GM12878 (cell line): Measurements from ENCODE around the gene ICE2. TPM values are rescaled to one million over a fixed set of nuclear protein-coding genes. Genes with fewer than 3 reads are reported as not detected.

ENCODE experiments used
- BHLHE40 ChIP-seq, 2 experiments: fragments of 450-650 bp in 1 of 2; IDR thresholded peaks; 2 replicates each; pipeline ENCODE4 v1.6.1; 2011 to 2017; ENCODE audit warnings: low read depth in 2 of 2, borderline replicate concordance in 1 of 2, improper control_type of control experiment in 1 of 2, low read length in 1 of 2, mild to moderate bottlenecking in 1 of 2
- EGR1 ChIP-seq, 2 experiments: IDR thresholded peaks; 1 replicate in 1 of 2; 2 replicates in 1 of 2; pipeline ENCODE4 v1.6.1; 2011 to 2012; ENCODE audit warnings: low read depth in 2 of 2, low read length in 2 of 2, borderline replicate concordance in 1 of 2, mild to moderate bottlenecking in 1 of 2, moderate library complexity in 1 of 2
- JUNB ChIP-seq: IDR thresholded peaks from 2 replicates; pipeline ENCODE4 v1.6.1; 2016; ENCODE audit warnings: antibody characterized with exemption, mild to moderate bottlenecking
- LARP7 ChIP-seq: fragments of 450-650 bp; IDR thresholded peaks from 2 replicates; pipeline ENCODE4 v1.6.1; 2017; ENCODE audit warnings: mild to moderate bottlenecking
- SIN3A ChIP-seq: IDR thresholded peaks from 2 replicates; pipeline ENCODE4 v1.6.1; 2012; ENCODE audit warnings: low read depth, low read length, improper control_type of control experiment
- ZNF384 ChIP-seq: IDR thresholded peaks from 2 replicates; pipeline ENCODE4 v1.6.1; 2012; ENCODE audit warnings: low read depth, mild to moderate bottlenecking, low read length, improper control_type of control experiment, borderline replicate concordance
- polyA plus RNA-seq, 11 experiments: library from polyadenylated mRNA; depleted of rRNA in 4 of 11; unstranded in 6 of 11; stranded (reverse) in 5 of 11; fragments of >200 nt; fragmentation: Nextera tagmentation in 4 of 11; fragmentation: Illumina TruSeq in 1 of 11; extraction: Ambion mirVana in 4 of 11; extraction: Trizol in 1 of 11; gene quantifications; 1 replicate in 1 of 11; 2 replicates in 10 of 11; pipeline versions ENCODE4 v1.2.1 to v1.2.3, GENCODE V29; 2011 to 2016; ENCODE audit warnings: inconsistent platforms in 2 of 11, missing spikeins in 2 of 11, low read depth in 1 of 11
- total RNA-seq, 4 experiments: library from RNA; depleted of rRNA in 3 of 4; stranded (reverse); fragments of >200 nt in 3 of 4; fragmentation: Illumina TruSeq in 1 of 4; extraction: Trizol in 1 of 4; gene quantifications; 2 replicates each; pipeline versions ENCODE4 v1.2.1 to v1.2.3, GENCODE V29; 2013 to 2021
- TF ChIP-seq, protein P1 (sequence below): fragments of 450-650 bp; formaldehyde crosslinking; IDR thresholded peaks from 2 replicates; pipeline ENCODE4 v1.5.0; 2022; ENCODE audit warnings: mild to moderate bottlenecking, missing genetic modification characterization
- TF ChIP-seq, protein P2 (sequence below): fragments of 150-350 bp; IDR thresholded peaks from 2 replicates; pipeline ENCODE4 v1.6.1; 2016; ENCODE audit warnings: low read depth, low read length

Gene ICE2
- total and polyA plus RNA-seq, 10 of the 15 experiments (the other 5 are each of a cell fraction or from before 2014, with no cell fraction given) = 14.2 to 62.0 (median 44.9) TPM

DNA sequence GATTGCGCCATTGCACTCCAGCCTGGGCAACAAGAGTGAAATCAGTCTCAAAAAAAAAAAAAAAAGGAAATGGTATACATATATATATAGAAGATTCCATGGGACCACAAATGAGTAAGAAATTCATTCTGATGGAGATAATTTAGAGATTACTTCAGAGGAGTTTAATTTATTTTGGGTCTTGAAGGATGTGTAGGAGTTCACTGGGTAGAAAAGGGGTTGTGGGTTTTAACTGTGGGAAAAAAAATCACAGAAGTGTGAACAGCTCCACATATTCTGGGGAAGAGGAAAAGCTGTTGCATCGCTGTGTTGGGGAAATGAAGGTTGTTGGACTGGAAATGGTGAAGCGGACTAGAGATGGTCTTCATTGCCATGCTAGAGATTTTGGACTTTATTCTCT, 4.1 kb upstream of the ICE2 start (continued):
- TF ChIP-seq, protein P1, sequence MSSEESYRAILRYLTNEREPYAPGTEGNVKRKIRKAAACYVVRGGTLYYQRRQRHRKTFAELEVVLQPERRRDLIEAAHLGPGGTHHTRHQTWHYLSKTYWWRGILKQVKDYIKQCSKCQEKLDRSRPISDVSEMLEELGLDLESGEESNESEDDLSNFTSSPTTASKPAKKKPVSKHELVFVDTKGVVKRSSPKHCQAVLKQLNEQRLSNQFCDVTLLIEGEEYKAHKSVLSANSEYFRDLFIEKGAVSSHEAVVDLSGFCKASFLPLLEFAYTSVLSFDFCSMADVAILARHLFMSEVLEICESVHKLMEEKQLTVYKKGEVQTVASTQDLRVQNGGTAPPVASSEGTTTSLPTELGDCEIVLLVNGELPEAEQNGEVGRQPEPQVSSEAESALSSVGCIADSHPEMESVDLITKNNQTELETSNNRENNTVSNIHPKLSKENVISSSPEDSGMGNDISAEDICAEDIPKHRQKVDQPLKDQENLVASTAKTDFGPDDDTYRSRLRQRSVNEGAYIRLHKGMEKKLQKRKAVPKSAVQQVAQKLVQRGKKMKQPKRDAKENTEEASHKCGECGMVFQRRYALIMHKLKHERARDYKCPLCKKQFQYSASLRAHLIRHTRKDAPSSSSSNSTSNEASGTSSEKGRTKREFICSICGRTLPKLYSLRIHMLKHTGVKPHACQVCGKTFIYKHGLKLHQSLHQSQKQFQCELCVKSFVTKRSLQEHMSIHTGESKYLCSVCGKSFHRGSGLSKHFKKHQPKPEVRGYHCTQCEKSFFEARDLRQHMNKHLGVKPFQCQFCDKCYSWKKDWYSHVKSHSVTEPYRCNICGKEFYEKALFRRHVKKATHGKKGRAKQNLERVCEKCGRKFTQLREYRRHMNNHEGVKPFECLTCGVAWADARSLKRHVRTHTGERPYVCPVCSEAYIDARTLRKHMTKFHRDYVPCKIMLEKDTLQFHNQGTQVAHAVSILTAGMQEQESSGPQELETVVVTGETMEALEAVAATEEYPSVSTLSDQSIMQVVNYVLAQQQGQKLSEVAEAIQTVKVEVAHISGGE (CRISPR knock-in tag) = no peak
- no peak for TF ChIP-seq LARP7
- no peak for TF ChIP-seq JUNB
- TF ChIP-seq ZNF384 = no peak
- no peak for TF ChIP-seq EGR1 (IDR thresholded peaks at IDR 0.05; ENCODE audit: borderline replicate concordance in 1 of 2, low read depth in 2 of 2, low read length in 2 of 2)
- TF ChIP-seq, protein P2, sequence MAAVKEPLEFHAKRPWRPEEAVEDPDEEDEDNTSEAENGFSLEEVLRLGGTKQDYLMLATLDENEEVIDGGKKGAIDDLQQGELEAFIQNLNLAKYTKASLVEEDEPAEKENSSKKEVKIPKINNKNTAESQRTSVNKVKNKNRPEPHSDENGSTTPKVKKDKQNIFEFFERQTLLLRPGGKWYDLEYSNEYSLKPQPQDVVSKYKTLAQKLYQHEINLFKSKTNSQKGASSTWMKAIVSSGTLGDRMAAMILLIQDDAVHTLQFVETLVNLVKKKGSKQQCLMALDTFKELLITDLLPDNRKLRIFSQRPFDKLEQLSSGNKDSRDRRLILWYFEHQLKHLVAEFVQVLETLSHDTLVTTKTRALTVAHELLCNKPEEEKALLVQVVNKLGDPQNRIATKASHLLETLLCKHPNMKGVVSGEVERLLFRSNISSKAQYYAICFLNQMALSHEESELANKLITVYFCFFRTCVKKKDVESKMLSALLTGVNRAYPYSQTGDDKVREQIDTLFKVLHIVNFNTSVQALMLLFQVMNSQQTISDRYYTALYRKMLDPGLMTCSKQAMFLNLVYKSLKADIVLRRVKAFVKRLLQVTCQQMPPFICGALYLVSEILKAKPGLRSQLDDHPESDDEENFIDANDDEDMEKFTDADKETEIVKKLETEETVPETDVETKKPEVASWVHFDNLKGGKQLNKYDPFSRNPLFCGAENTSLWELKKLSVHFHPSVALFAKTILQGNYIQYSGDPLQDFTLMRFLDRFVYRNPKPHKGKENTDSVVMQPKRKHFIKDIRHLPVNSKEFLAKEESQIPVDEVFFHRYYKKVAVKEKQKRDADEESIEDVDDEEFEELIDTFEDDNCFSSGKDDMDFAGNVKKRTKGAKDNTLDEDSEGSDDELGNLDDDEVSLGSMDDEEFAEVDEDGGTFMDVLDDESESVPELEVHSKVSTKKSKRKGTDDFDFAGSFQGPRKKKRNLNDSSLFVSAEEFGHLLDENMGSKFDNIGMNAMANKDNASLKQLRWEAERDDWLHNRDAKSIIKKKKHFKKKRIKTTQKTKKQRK = no peak
- no peak for TF ChIP-seq BHLHE40 (IDR thresholded peaks at IDR 0.05; ENCODE audit: borderline replicate concordance in 1 of 2, low read depth in 2 of 2, low read length in 1 of 2)
- TF ChIP-seq SIN3A = no peak
